Glutamatergic neuron (in vitro differentiated cells): ENCODE results near the gene MDC1. TPM values are rescaled to one million over a fixed set of nuclear protein-coding genes. Genes with fewer than 3 reads are reported as not detected.
"Not testable (repeated sequence)": the region's sequence is repeated elsewhere in the genome, so short reads cannot be mapped to it uniquely, and the experiment has no call there.

Experiments
- DNase-seq: peaks from one replicate; pipeline ENCODE4 v3.0.0; 2022
- H3K27ac Mint-ChIP-seq: one replicate; pipeline ENCODE4 v1.8.0; 2020; ENCODE audit warnings: mild to moderate bottlenecking, mixed read lengths, inconsistent platforms; ENCODE audit not compliant: unreplicated experiment
- H3K27me3 Mint-ChIP-seq: one replicate; pipeline ENCODE4 v1.8.0; 2020; ENCODE audit warnings: mild to moderate bottlenecking, moderate library complexity, mixed read lengths, inconsistent platforms; ENCODE audit not compliant: unreplicated experiment
- H3K36me3 Mint-ChIP-seq: one replicate; pipeline ENCODE4 v1.8.0; 2020; ENCODE audit warnings: mild to moderate bottlenecking, mixed read lengths, inconsistent platforms; ENCODE audit not compliant: unreplicated experiment
- H3K4me1 Mint-ChIP-seq: one replicate; pipeline ENCODE4 v1.8.0; 2020; ENCODE audit warnings: mild to moderate bottlenecking, low read depth, mixed read lengths, inconsistent platforms; ENCODE audit not compliant: unreplicated experiment
- H3K4me3 Mint-ChIP-seq: one replicate; pipeline ENCODE4 v1.8.0; 2020; ENCODE audit warnings: mild to moderate bottlenecking, mixed read lengths, inconsistent platforms; ENCODE audit not compliant: unreplicated experiment
- H3K9me3 Mint-ChIP-seq: one replicate; pipeline ENCODE4 v1.8.0; 2020; ENCODE audit warnings: mild to moderate bottlenecking, moderate library complexity, mixed read lengths, inconsistent platforms; ENCODE audit not compliant: unreplicated experiment
- CTCF ChIP-seq: fragments of 200-600 bp; sonication (generic); IDR thresholded peaks from one replicate; pipeline ENCODE4 v1.5.0; 2021; ENCODE audit not compliant: partially characterized antibody, unreplicated experiment
- long read RNA-seq: library from polyadenylated mRNA; unstranded; transcript quantifications from one replicate; pipeline ENCODE4 v2.0.0, GENCODE V29; 2020; ENCODE audit not compliant: unreplicated experiment
- total RNA-seq: library from RNA; stranded (reverse); fragmentation: NEBNext Ultra II Directional; extraction: Animal tissue kit (Norgen Biotek cat#: 25700); gene quantifications from one replicate; pipeline ENCODE4 v1.2.1, GENCODE V29; 2021; ENCODE audit not compliant: unreplicated experiment

Gene MDC1
- total RNA-seq, result 50.4 TPM
- long read RNA-seq, partial matches to known transcripts, result 1 of 4 reads
- long read RNA-seq, other reads (novel, unspliced or antisense), result 3 of 4 reads

DNA sequence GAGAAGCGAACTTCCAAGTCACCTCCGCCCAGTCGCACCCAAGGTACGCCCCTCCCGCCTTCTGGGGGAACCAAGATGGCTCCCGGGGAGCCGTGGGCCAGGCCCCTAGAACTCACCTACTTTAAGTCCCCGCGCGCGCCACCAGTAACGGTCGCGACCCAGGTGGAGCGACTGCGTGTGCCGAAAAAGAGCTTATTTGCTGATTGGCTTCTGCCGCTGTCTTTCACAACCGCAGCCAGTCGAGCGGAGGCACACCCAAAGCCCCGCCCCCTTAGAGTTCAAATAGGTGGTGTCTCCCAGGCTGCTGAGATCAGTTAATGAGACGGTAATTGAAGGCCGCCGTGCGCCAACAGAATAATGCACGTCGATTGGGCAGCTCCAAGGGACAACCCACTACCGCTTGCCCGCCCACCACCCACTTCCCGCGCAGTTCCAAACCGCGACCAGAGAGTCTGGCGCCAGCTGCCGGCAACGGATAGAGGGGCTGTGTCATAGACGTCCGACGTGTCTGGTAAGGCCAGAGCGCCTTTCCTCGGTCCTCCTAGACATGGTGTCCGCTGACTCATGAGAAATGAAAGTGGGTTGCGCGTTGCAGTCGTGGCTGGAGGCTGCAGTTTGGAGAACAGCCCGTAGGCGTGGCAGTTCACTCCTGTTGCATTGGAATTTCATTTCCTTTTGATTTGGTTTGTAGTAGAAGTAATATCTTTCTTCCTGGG lies at the start of gene MDC1:
Gene MDC1 (minus strand): TSS at position 153 of the 716 bp plus-strand sequence. CDS start 2,106 bp downstream, outside the sequence.
- Mint-ChIP-seq H3K27ac (peak within 1 kb of the TSS; percentile 98), H3K9me3 (peaks cover 29% of the 10 kb centered on the region), H3K4me3 (peak within 1 kb of the TSS; percentile 97), H3K27me3 (peaks cover 33% of the 10 kb centered on the region), H3K36me3 (peaks cover 23% of the 10 kb centered on the region), H3K4me1 (peaks cover 10% of the 10 kb centered on the region)
- DNase-seq, result peak; percentile 99
- peak; percentile 53 for TF ChIP-seq CTCF

- Mint-ChIP-seq H3K4me1 (peaks cover 3% of the 10 kb centered on the region), H3K27me3 (peaks cover 6% of the 10 kb centered on the region), H3K36me3 (no peaks in the 10 kb centered on the region), H3K27ac (no peak overlapping the region), H3K4me3 (no peak overlapping the region), H3K9me3 (no peaks in the 10 kb centered on the region)
- no peak for TF ChIP-seq CTCF
- DNase-seq, result no peak
These were observed 49.5 kb upstream of the MDC1 start for GRCh38 chr6:30766461-30767157.

GRCh38 chr6:30765495-30765894 lies 48.4 kb upstream of the MDC1 start:
- not testable (repeated sequence) for H3K27ac Mint-ChIP-seq, H3K27me3 Mint-ChIP-seq, H3K36me3 Mint-ChIP-seq, H3K4me1 Mint-ChIP-seq, DNase-seq, H3K4me3 Mint-ChIP-seq, H3K9me3 Mint-ChIP-seq

GRCh38 chr6:30764490-30765043 lies 47.5 kb upstream of the MDC1 start:
- H3K27ac Mint-ChIP-seq, H3K4me1 Mint-ChIP-seq, DNase-seq, H3K27me3 Mint-ChIP-seq, H3K4me3 Mint-ChIP-seq, H3K36me3 Mint-ChIP-seq, H3K9me3 Mint-ChIP-seq: not testable (repeated sequence)

DNA sequence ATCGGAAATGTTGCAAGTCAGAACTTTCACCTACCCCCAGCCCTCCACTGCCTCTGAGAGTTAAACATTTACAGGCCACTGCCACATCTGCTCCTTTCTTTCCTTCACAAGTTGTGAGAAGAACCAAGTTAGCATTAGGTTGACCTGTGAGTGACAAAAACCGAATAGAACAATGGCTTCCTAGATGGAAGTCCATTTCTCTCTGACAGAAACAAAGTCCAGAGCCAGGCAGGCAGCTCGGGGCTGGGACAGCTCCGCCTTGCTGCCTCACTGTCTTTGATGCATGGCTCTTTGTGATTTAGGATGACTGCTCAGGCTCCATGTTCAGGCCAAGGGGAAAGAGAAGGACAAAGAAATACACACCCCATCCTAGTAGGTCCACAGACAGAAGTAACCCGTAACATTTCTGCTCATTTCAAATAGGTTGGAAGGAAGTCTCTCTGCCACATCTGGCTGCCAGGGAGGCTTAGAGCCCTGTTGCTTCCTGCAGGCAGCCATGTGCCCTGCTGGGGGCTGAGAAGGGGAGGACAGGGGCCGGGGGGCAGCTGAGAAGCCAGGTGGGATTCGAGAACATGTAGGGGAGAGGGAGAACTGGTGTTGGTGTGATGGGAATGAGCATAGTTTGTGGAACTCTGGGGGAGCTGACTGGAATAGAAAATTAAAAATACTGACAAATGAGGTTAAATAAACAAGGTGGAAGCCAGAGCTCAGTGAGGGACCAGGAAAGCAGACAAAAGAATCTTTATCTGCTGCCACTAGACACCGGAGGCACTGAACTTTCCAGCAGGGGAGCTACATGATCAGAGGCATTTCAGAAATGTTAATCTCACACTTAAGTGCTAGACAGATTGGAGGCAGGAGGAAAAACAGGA lies 46.8 kb upstream of the MDC1 start:
- no peak for TF ChIP-seq CTCF
- Mint-ChIP-seq H3K4me3 (no peak overlapping the region), H3K27me3 (peaks cover 5% of the 10 kb centered on the region), H3K36me3 (no peaks in the 10 kb centered on the region), H3K9me3 (no peaks in the 10 kb centered on the region), H3K4me1 (peaks cover 3% of the 10 kb centered on the region), H3K27ac (no peak overlapping the region)
- no peak for DNase-seq
